ENCODE measurements around the gene HYI. TPM values are rescaled to one million over a fixed set of nuclear protein-coding genes. Genes with fewer than 3 reads are reported as not detected.
"Not testable (repeated sequence)": the region's sequence is repeated elsewhere in the genome, so short reads cannot be mapped to it uniquely, and the experiment has no call there.

The HYI gene
- total RNA-seq, 1 donor from 2014 or later: 36.0 TPM

DNA sequence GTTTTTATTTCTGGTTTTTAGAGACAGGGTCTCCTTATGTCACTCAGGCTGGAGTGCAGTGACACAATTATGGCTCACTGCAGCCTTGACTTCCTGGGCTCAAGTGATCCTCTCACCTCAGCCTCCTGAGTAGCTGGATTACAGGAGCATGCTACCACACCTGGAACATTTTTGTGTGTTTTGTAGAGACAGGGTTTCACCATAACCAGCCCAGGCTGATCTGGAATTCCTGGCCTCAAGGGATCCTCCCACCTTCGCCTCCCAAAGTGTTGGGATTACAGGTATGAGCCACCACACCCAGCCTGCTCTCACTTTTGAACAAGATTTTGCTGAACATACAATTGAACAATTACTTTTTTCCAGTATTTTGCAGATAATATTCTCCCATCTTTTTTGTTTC lies 24.0 kb upstream of the HYI start:
- Mint-ChIP-seq H3K27me3 (no peaks in the 10 kb centered on the region), H3K4me1 (ENCODE audit: unreplicated experiment) (peaks cover 10% of the 10 kb centered on the region), H3K4me3 (no peak overlapping the region), H3K36me3 (no peaks in the 10 kb centered on the region), H3K9me3 (no peaks in the 10 kb centered on the region), H3K27ac (no peak overlapping the region)
- TF ChIP-seq, protein P1, sequence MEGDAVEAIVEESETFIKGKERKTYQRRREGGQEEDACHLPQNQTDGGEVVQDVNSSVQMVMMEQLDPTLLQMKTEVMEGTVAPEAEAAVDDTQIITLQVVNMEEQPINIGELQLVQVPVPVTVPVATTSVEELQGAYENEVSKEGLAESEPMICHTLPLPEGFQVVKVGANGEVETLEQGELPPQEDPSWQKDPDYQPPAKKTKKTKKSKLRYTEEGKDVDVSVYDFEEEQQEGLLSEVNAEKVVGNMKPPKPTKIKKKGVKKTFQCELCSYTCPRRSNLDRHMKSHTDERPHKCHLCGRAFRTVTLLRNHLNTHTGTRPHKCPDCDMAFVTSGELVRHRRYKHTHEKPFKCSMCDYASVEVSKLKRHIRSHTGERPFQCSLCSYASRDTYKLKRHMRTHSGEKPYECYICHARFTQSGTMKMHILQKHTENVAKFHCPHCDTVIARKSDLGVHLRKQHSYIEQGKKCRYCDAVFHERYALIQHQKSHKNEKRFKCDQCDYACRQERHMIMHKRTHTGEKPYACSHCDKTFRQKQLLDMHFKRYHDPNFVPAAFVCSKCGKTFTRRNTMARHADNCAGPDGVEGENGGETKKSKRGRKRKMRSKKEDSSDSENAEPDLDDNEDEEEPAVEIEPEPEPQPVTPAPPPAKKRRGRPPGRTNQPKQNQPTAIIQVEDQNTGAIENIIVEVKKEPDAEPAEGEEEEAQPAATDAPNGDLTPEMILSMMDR (conservative IDR thresholded peaks at IDR 0.05): no peak
- no peak for DNase-seq (ENCODE audit: extremely low spot score, unreplicated experiment)

DNA sequence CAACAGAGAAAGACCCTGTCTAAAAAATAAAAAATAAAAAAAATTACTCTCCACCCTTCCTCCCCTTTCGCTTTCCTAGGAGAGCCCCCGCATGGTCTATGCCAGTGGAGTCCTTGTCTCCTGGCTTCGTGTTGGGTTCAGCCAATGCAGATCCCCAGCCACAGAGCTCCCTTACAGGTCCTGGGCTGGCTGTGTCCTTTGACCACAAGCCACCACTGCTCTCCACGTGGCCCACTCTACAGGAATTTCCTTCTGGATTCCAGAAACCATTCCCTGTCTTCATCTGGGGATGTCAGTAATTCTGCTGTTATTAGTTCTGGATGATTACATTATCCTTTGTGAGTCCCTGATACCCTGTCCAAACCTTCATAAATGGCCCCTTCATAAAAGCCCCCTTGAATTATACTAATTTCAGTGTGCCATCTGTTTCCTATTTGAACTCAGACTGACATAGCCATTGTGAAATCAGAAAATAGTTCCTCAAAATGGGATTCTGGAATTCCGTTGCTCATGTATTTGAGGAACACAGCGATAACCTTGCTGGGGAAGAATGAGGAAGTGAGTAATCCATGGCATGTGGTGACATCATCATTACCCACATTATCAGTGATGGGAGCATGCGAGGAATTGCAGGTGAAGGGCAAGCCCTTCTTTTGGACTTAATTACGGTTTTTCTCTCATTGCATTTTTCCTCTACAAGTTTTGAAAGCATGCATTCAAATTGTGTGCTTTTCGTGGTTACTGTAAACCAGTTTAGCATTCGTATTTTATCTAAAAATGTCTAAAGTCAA lies 22.1 kb upstream of the HYI start:
- not testable (repeated sequence) for DNase-seq (ENCODE audit: extremely low spot score, unreplicated experiment); H3K27me3 Mint-ChIP-seq; H3K36me3 Mint-ChIP-seq; H3K9me3 Mint-ChIP-seq; H3K4me3 Mint-ChIP-seq
- Mint-ChIP-seq H3K27ac (peak overlapping the region; percentile 87), H3K4me1 (ENCODE audit: unreplicated experiment) (peaks cover 15% of the 10 kb centered on the region)

DNA sequence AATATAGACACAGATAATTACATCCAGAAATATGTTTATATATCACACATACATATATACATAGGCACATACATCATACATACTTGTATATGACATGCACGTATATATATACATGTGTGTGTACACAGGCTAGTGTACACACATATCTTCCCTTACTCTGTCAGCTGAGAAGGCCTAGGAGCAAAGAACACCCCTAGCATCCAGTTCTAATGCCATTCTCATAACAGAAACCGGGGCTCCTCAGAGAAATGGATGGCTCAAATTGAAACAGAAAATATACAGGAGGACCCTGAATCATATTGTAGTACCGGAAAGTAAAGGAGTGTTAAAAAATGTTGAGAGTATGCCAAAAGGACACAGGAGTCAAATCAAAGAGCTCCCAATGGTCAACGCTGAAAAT lies 19.7 kb upstream of the HYI start:
- H3K36me3 Mint-ChIP-seq: no peaks in the 10 kb centered on the region
- H3K27ac Mint-ChIP-seq: no peak overlapping the region
- DNase-seq (ENCODE audit: extremely low spot score, unreplicated experiment): no peak

DNA sequence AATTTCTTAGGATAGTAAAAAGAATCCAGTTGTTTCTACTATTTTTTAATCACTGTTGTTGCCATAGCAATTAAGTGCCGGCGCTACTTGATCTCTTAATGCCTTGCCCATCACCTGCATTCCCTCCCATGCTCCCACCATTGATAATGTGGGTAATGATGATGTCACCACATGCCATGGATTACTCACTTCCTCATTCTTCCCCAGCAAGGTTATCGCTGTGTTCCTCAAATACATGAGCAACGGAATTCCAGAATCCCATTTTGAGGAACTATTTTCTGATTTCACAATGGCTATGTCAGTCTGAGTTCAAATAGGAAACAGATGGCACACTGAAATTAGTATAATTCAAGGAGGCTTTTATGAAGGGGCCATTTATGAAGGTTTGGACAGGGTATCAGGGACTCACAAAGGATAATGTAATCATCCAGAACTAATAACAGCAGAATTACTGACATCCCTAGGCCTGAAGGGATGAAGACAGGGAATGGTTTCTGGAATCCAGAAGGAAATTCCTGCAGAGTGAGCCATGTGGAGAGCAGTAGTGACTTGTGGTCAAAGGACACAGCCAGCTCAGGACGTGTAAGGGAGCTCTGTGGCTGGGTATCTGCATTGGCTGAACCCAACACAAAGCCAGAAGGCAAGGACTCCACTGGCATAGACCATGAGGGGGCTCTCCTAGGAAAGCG lies 18.9 kb upstream of the HYI start:
- not testable (repeated sequence) for DNase-seq (ENCODE audit: extremely low spot score, unreplicated experiment); H3K27me3 Mint-ChIP-seq; H3K9me3 Mint-ChIP-seq; H3K4me3 Mint-ChIP-seq; H3K36me3 Mint-ChIP-seq
- H3K4me1 Mint-ChIP-seq (ENCODE audit: unreplicated experiment): peaks cover 15% of the 10 kb centered on the region
- peak overlapping the region; percentile 76 for H3K27ac Mint-ChIP-seq

More for the DNA sequence above, 19.7 kb upstream of the HYI start:
- TF ChIP-seq, protein P1 (conservative IDR thresholded peaks at IDR 0.05): no peak
- H3K4me1 Mint-ChIP-seq (ENCODE audit: unreplicated experiment): peaks cover 15% of the 10 kb centered on the region
- no peak overlapping the region for H3K4me3 Mint-ChIP-seq
- H3K9me3 Mint-ChIP-seq: no peaks in the 10 kb centered on the region
- H3K27me3 Mint-ChIP-seq: no peaks in the 10 kb centered on the region

DNA sequence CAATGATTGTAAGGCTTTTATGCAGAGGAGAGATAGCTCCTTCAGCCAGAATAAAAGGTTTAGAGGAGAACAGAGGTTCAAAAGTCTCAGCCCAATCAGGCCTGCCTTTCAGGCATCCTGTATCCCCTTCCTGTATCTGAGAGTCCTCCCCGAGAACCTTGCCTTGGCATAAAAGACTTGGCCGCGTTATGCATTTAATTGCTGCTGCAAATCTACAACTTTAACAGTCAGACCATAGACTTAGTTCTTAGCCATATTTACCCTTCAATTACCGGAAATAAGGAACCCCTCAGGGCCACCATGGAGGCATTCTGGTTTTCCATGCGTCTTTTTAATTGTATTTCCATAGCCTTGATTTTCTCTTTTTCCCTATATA lies 18.3 kb upstream of the HYI start:
- H3K9me3 Mint-ChIP-seq: no peaks in the 10 kb centered on the region
- H3K4me3 Mint-ChIP-seq: no peak overlapping the region
- no peak for DNase-seq (ENCODE audit: extremely low spot score, unreplicated experiment)
- H3K36me3 Mint-ChIP-seq: no peaks in the 10 kb centered on the region
- H3K4me1 Mint-ChIP-seq (ENCODE audit: unreplicated experiment): peaks cover 15% of the 10 kb centered on the region
- peak overlapping the region; percentile 76 for H3K27ac Mint-ChIP-seq
- no peaks in the 10 kb centered on the region for H3K27me3 Mint-ChIP-seq
- TF ChIP-seq, protein P1 (conservative IDR thresholded peaks at IDR 0.05): no peak

DNA sequence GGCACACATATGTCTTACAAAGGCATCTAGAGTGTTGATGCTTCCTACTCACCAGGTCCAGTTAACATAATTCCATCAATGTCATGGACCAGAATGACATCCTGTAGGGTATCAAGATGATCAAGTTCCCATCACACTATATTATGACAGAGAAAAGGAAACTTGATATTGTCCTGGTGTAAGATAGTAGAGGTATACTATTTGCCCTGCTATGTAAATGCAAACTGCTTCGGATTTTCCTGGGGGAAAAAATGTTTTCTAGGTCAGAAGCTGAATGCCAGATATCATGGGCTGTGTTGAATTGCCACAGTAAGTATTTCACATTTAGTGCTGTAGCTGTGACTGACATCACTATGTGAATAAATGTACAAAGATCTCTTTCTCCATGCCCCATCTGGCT lies 16.2 kb upstream of the HYI start:
- H3K27ac Mint-ChIP-seq: no peak overlapping the region
- DNase-seq (ENCODE audit: extremely low spot score, unreplicated experiment): no peak
- no peaks in the 10 kb centered on the region for H3K27me3 Mint-ChIP-seq
- H3K4me1 Mint-ChIP-seq (ENCODE audit: unreplicated experiment): peaks cover 25% of the 10 kb centered on the region
- no peaks in the 10 kb centered on the region for H3K36me3 Mint-ChIP-seq
- TF ChIP-seq, protein P1 (conservative IDR thresholded peaks at IDR 0.05): no peak
- no peak overlapping the region for H3K4me3 Mint-ChIP-seq
- H3K9me3 Mint-ChIP-seq: no peaks in the 10 kb centered on the region
